ENCODE data around the gene F2.

The F2 gene

GRCh38 chr11:46718155-46719019 lies 626 bp upstream of the F2 start:
- DNase-seq, result no peak

- DNase-seq, result no peak
These were observed 668 bp downstream of the F2 start for GRCh38 chr11:46719543-46720218.

- no peak for DNase-seq
These were observed 2.3 kb downstream of the F2 start for GRCh38 chr11:46721286-46721685.

GRCh38 chr11:46722566-46723358 lies 3.7 kb downstream of the F2 start:
- DNase-seq, result no peak

- no peak for DNase-seq
These were observed 4.3 kb downstream of the F2 start for GRCh38 chr11:46723359-46723680.

GRCh38 chr11:46724088-46724487 lies 5.1 kb downstream of the F2 start:
- DNase-seq, result peak; percentile 43

GRCh38 chr11:46725338-46726205 lies 6.6 kb downstream of the F2 start:
- DNase-seq, result no peak

- DNase-seq, result no peak
These were observed 7.3 kb downstream of the F2 start for GRCh38 chr11:46726206-46726862.

- no peak for DNase-seq
These were observed 9.1 kb downstream of the F2 start for GRCh38 chr11:46727952-46728658.

- no peak for DNase-seq
These were observed 9.6 kb downstream of the F2 start for GRCh38 chr11:46728659-46729040.

- no peak for DNase-seq
These were observed 10.4 kb downstream of the F2 start for GRCh38 chr11:46729110-46730027.

GRCh38 chr11:46731545-46731944 lies 12.5 kb downstream of the F2 start:
- no peak for DNase-seq

GRCh38 chr11:46733234-46733633 lies 14.2 kb downstream of the F2 start:
- DNase-seq, result no peak

- no peak for DNase-seq
These were observed 17.1 kb downstream of the F2 start for GRCh38 chr11:46736146-46736545.

- no peak for DNase-seq
These were observed 17.6 kb downstream of the F2 start for GRCh38 chr11:46736615-46737014.

GRCh38 chr11:46737699-46738098 lies 18.7 kb downstream of the F2 start:
- DNase-seq, result no peak

GRCh38 chr11:46738887-46739286 lies 19.9 kb downstream of the F2 start:
- DNase-seq, result no peak

GRCh38 chr11:46741600-46742484 lies 22.8 kb downstream of the F2 start:
- DNase-seq, result no peak

- DNase-seq, result no peak
These were observed 24.0 kb downstream of the F2 start for GRCh38 chr11:46743043-46743442.

All from eye (tissue), 1 donor.